Epithelial cell of proximal tubule (primary cell): ENCODE results near the gene INSYN2B. TPM values are rescaled to one million over a fixed set of nuclear protein-coding genes. Genes with fewer than 3 reads are reported as not detected.

Source experiments
- DNase-seq: peaks from one replicate; pipeline ENCODE4 v3.0.0-alpha.2; 2011; ENCODE audit warnings: low read depth
- H3K4me3 ChIP-seq: 2 replicates; pipeline ENCODE4 v1.5.1; 2011; ENCODE audit warnings: low read depth, mild to moderate bottlenecking, low read length
- CTCF ChIP-seq: conservative IDR thresholded peaks from 2 replicates; pipeline ENCODE4 v1.5.1; 2012; ENCODE audit warnings: low read depth, mild to moderate bottlenecking, low read length
- total RNA-seq: library from RNA; depleted of rRNA; stranded (reverse); fragments of >200 nt; gene quantifications from 2 replicates; pipeline ENCODE4 v1.2.3, GENCODE V29; 2015

INSYN2B gene
- total RNA-seq, 1 donor from 2014 or later: 2.0 TPM

- no peak for DNase-seq
- TF ChIP-seq CTCF: no peak
- H3K4me3 ChIP-seq: no peak overlapping the region
Observed at GRCh38 chr5:169922474-169922873, 57.8 kb downstream of the INSYN2B start.

- H3K4me3 ChIP-seq: no peak overlapping the region
- TF ChIP-seq CTCF: no peak
- DNase-seq: no peak
Observed at GRCh38 chr5:169921949-169922348, 58.3 kb downstream of the INSYN2B start.

GRCh38 chr5:169921384-169921783, 58.9 kb downstream of the INSYN2B start:
- no peak overlapping the region for H3K4me3 ChIP-seq
- TF ChIP-seq CTCF: no peak
- no peak for DNase-seq

GRCh38 chr5:169920474-169920873, 59.8 kb downstream of the INSYN2B start:
- DNase-seq: no peak
- no peak for TF ChIP-seq CTCF
- no peak overlapping the region for H3K4me3 ChIP-seq

- DNase-seq: no peak
- no peak for TF ChIP-seq CTCF
- no peak overlapping the region for H3K4me3 ChIP-seq
Observed at GRCh38 chr5:169918228-169918627, 62.1 kb downstream of the INSYN2B start.

GRCh38 chr5:169917500-169917899, 62.8 kb downstream of the INSYN2B start:
- no peak overlapping the region for H3K4me3 ChIP-seq
- DNase-seq: no peak
- TF ChIP-seq CTCF: no peak

GRCh38 chr5:169914766-169915165, 65.5 kb downstream of the INSYN2B start:
- H3K4me3 ChIP-seq: no peak overlapping the region
- no peak for DNase-seq
- no peak for TF ChIP-seq CTCF
